OCI-LY1 (cell line): ENCODE data around the gene MAST3.

ENCODE experiments used
- EZH2 ChIP-seq: fragments of 200-600 bp; sonication (generic), shearing (Covaris generic); IDR thresholded peaks from 2 replicates; pipeline ENCODE4 v1.8.0; 2017; ENCODE audit warnings: borderline replicate concordance, mixed run types, mild to moderate bottlenecking, antibody characterized with exemption, low read length, moderate library complexity, mixed read lengths
- TF ChIP-seq, protein P1 (sequence below): fragments of 200-600 bp; sonication (generic), shearing (Covaris generic); IDR thresholded peaks from 2 replicates; pipeline ENCODE4 v1.5.1; 2017; ENCODE audit warnings: mild to moderate bottlenecking, antibody characterized with exemption, low read length, moderate library complexity, mixed read lengths

DNA sequence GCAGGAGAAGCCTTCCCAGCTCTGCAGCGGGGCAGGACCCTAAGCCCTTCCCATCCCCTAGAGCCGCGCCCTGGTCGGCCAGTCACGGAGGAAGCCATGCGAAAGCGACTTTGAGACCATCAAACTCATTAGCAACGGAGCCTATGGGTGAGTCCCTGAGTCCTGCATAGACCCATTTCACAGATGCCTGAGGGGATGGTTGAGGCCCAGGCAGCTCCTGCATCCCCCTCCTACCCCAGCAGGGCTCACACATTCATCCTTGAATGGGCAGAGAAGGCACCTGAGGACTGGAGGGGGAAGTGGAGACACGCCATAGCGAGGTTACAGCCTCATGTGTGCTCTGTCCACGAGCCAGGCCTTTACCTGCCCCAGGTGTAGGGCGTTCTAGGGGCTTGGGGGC lies 31.2 kb downstream of the MAST3 start:
- TF ChIP-seq, protein P1, sequence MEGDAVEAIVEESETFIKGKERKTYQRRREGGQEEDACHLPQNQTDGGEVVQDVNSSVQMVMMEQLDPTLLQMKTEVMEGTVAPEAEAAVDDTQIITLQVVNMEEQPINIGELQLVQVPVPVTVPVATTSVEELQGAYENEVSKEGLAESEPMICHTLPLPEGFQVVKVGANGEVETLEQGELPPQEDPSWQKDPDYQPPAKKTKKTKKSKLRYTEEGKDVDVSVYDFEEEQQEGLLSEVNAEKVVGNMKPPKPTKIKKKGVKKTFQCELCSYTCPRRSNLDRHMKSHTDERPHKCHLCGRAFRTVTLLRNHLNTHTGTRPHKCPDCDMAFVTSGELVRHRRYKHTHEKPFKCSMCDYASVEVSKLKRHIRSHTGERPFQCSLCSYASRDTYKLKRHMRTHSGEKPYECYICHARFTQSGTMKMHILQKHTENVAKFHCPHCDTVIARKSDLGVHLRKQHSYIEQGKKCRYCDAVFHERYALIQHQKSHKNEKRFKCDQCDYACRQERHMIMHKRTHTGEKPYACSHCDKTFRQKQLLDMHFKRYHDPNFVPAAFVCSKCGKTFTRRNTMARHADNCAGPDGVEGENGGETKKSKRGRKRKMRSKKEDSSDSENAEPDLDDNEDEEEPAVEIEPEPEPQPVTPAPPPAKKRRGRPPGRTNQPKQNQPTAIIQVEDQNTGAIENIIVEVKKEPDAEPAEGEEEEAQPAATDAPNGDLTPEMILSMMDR = no peak
- TF ChIP-seq EZH2 = no peak
